GM12878 (cell line): ENCODE results near the gene TNKS2. TPM values are rescaled to one million over a fixed set of nuclear protein-coding genes. Genes with fewer than 3 reads are reported as not detected.

Experiments used
- ATAC-seq: fragments of 200-7000 bp; cut with Tn5 transposase; 3 replicates; pipeline ENCODE4 v1.9.1; 2020; ENCODE audit warnings: mild to moderate bottlenecking, moderate library complexity
- BruUV-seq: library from RNA; stranded (reverse); fragments of 400-500 nt; replicated peaks from 2 replicates; lab custom pipeline; 2021; lab: Mats Ljungman, UMichigan
- CTCF ChIA-PET: fragments of 300-600 bp; sonication (Branson Sonifier 250); formaldehyde crosslinking; extraction: SDS; loops from one replicate; lab custom pipeline; 2021; ENCODE audit warnings: inconsistent platforms; lab: Yijun Ruan, JAX
- POLR2A ChIA-PET: fragments of 350-600 bp; formaldehyde crosslinking; extraction: SDS; loops from one replicate; lab custom pipeline; 2021; ENCODE audit warnings: inconsistent platforms; lab: Charles Lee
- RAD21 ChIA-PET: fragments of 300-600 bp; sonication (Branson Sonifier 250); formaldehyde crosslinking; loops from one replicate; lab custom pipeline; 2023; ENCODE audit warnings: antibody characterized with exemption; ENCODE audit not compliant: unreplicated experiment; lab: Charles Lee
- SMC1A ChIA-PET: fragments of 300-600 bp; sonication (Branson Sonifier 250); formaldehyde crosslinking; loops from one replicate; lab custom pipeline; 2023; ENCODE audit not compliant: unreplicated experiment, uncharacterized antibody; lab: Charles Lee
- DNase-seq: peaks from one replicate; pipeline ENCODE4 v3.0.0-alpha.2; 2011; ENCODE audit warnings: low read depth, low spot score
- FAIRE-seq: peaks from 3 replicates; lab custom pipeline; 2011; peaks lifted over from hg19 to GRCh38; lab: Jason Lieb, UNC
- H2AFZ ChIP-seq: 2 replicates; pipeline ENCODE4 v1.6.0; 2011; ENCODE audit warnings: low read depth, low read length, control low read depth; ENCODE audit not compliant: control insufficient read depth
- H3K27ac ChIP-seq: 2 replicates; pipeline ENCODE4 v1.5.1; 2011; ENCODE audit warnings: control low read depth; ENCODE audit not compliant: control insufficient read depth, insufficient read depth
- H3K27me3 ChIP-seq, 2 experiments: replicated peaks in 1 of 2; 2 replicates each; pipeline versions ENCODE4 v1.6.0 to v1.6.1; 2011; ENCODE audit warnings: low read length in 1 of 2; ENCODE audit not compliant: control insufficient read depth in 2 of 2, insufficient read depth in 2 of 2
- H3K36me3 ChIP-seq, 2 experiments: 2 replicates each; pipeline ENCODE4 v1.5.1; 2011; ENCODE audit warnings: low read length in 1 of 2; ENCODE audit not compliant: control insufficient read depth in 2 of 2, insufficient read depth in 2 of 2
- H3K4me1 ChIP-seq: 2 replicates; pipeline ENCODE4 v1.6.1; 2011; ENCODE audit warnings: mild to moderate bottlenecking, low read length, moderate library complexity, mixed read lengths; ENCODE audit not compliant: control insufficient read depth, insufficient read depth
- H3K4me2 ChIP-seq: 2 replicates; pipeline ENCODE4 v1.6.0; 2011; ENCODE audit warnings: control low read depth; ENCODE audit not compliant: control insufficient read depth, insufficient read depth
- H3K4me3 ChIP-seq: fragments of 200-600 bp; sonication (generic); 2 replicates; pipeline ENCODE4 v1.5.1; 2016
- H3K79me2 ChIP-seq: 2 replicates; pipeline ENCODE4 v1.6.0; 2011; ENCODE audit warnings: low read length; ENCODE audit not compliant: control insufficient read depth, insufficient read depth
- H3K9ac ChIP-seq: 2 replicates; pipeline ENCODE4 v1.8.0; 2011; ENCODE audit warnings: low read length, control low read depth, mixed read lengths; ENCODE audit not compliant: control insufficient read depth, insufficient read depth
- H3K9me3 ChIP-seq: replicated peaks from 3 replicates; pipeline ENCODE4 v1.5.1; 2011; ENCODE audit warnings: mild to moderate bottlenecking, low read length; ENCODE audit not compliant: control insufficient read depth, insufficient read depth
- H4K20me1 ChIP-seq: 2 replicates; pipeline ENCODE4 v1.6.0; 2011; ENCODE audit not compliant: control insufficient read depth, insufficient read depth
- BCL11A ChIP-seq: IDR thresholded peaks from 2 replicates; pipeline ENCODE4 v1.6.1; 2011; ENCODE audit warnings: low read depth, low read length
- CBFB ChIP-seq: IDR thresholded peaks from 2 replicates; pipeline ENCODE4 v1.6.1; 2016; ENCODE audit warnings: antibody characterized with exemption, low read depth
- CHD2 ChIP-seq: IDR thresholded peaks from 2 replicates; pipeline ENCODE4 v1.6.1; 2011; ENCODE audit warnings: low read depth, low read length, improper control_type of control experiment, borderline replicate concordance
- DPF2 ChIP-seq: fragments of 450-650 bp; IDR thresholded peaks from 2 replicates; pipeline ENCODE4 v1.6.1; 2017; ENCODE audit warnings: mild to moderate bottlenecking
- IRF3 ChIP-seq: fragments of 450-650 bp; IDR thresholded peaks from 2 replicates; pipeline ENCODE4 v1.6.1; 2014; ENCODE audit warnings: mild to moderate bottlenecking
- MTA3 ChIP-seq: IDR thresholded peaks from 2 replicates; pipeline ENCODE4 v1.6.1; 2012; ENCODE audit warnings: low read length, inconsistent platforms, borderline replicate concordance
- NKRF ChIP-seq: fragments of 450-650 bp; conservative IDR thresholded peaks from 2 replicates; pipeline ENCODE4 v1.6.1; 2017; ENCODE audit warnings: mild to moderate bottlenecking, moderate library complexity
- PAX5 ChIP-seq: IDR thresholded peaks from 2 replicates; pipeline ENCODE4 v1.6.1; 2011; ENCODE audit warnings: low read depth, low read length, borderline replicate concordance
- PML ChIP-seq: IDR thresholded peaks from 2 replicates; pipeline ENCODE4 v1.6.1; 2012; ENCODE audit warnings: low read length, inconsistent platforms
- POU2F2 ChIP-seq: IDR thresholded peaks from 3 replicates; pipeline ENCODE4 v1.6.1; 2011; ENCODE audit warnings: low read depth, mild to moderate bottlenecking, low read length, borderline replicate concordance
- SMAD1 ChIP-seq: fragments of 450-650 bp; IDR thresholded peaks from 2 replicates; pipeline ENCODE4 v1.6.1; 2018; ENCODE audit warnings: mild to moderate bottlenecking, low read depth; ENCODE audit not compliant: partially characterized antibody
- SMC3 ChIP-seq: IDR thresholded peaks from 2 replicates; pipeline ENCODE4 v1.6.1; 2011; ENCODE audit warnings: low read length, improper control_type of control experiment, borderline replicate concordance
- SREBF2 ChIP-seq: IDR thresholded peaks from 2 replicates; pipeline ENCODE4 v1.6.1; 2012; ENCODE audit warnings: mild to moderate bottlenecking, low read length
- TCF3 ChIP-seq: IDR thresholded peaks from 2 replicates; pipeline ENCODE4 v1.6.1; 2012; ENCODE audit warnings: low read depth, mild to moderate bottlenecking, low read length, borderline replicate concordance; ENCODE audit not compliant: insufficient read depth
- TCF7 ChIP-seq: IDR thresholded peaks from 2 replicates; pipeline ENCODE4 v1.6.1; 2014; ENCODE audit warnings: antibody characterized with exemption, borderline replicate concordance
- WGBS: methylation state at CpG from one replicate; pipeline ENCODE4 v1.1.6; 2016; ENCODE audit warnings: low lambda C conversion rate; ENCODE audit not compliant: insufficient replicate concordance, insufficient coverage; ENCODE audit errors: missing lambda C conversion rate; 5-methylcytosine and 5-hydroxymethylcytosine counted together
- in situ Hi-C: fragments of 300-500 bp; cut with MboI; formaldehyde crosslinking; loops from 9 replicates; pipeline ENCODE4 v1.14.3; 2018; ENCODE audit warnings: mixed read lengths
- intact Hi-C: fragments of 100-400 bp; cut with micrococcal nuclease; formaldehyde crosslinking; loops from one replicate; pipeline ENCODE4 v1.14.2; 2022; ENCODE audit not compliant: unreplicated experiment
- polyA plus RNA-seq, 11 experiments: library from polyadenylated mRNA; depleted of rRNA in 4 of 11; unstranded in 6 of 11; stranded (reverse) in 5 of 11; fragments of >200 nt; fragmentation: Nextera tagmentation in 4 of 11; fragmentation: Illumina TruSeq in 1 of 11; extraction: Ambion mirVana in 4 of 11; extraction: Trizol in 1 of 11; gene quantifications; 1 replicate in 1 of 11; 2 replicates in 10 of 11; pipeline versions ENCODE4 v1.2.1 to v1.2.3, GENCODE V29; 2011 to 2016; ENCODE audit warnings: inconsistent platforms in 2 of 11, missing spikeins in 2 of 11, low read depth in 1 of 11
- total RNA-seq, 4 experiments: library from RNA; depleted of rRNA in 3 of 4; stranded (reverse); fragments of >200 nt in 3 of 4; fragmentation: Illumina TruSeq in 1 of 4; extraction: Trizol in 1 of 4; gene quantifications; 2 replicates each; pipeline versions ENCODE4 v1.2.1 to v1.2.3, GENCODE V29; 2013 to 2021
- TF ChIP-seq, protein P1 (sequence below): IDR thresholded peaks from 2 replicates; pipeline ENCODE4 v1.6.1; 2011; ENCODE audit warnings: low read depth, low read length, improper control_type of control experiment, borderline replicate concordance

Gene TNKS2
- total and polyA plus RNA-seq, 10 of the 15 experiments (the other 5 are each of a cell fraction or from before 2014, with no cell fraction given): 2.9 to 24.2 (median 6.9) TPM

GRCh38 chr10:91772869-91773268 is 25.4 kb upstream of the TNKS2 start:
- Histone ChIP-seq H3K27me3 (no peaks in the 10 kb centered on the region; a peak in 1 of 4 replicates), H4K20me1 (no peaks in the 10 kb centered on the region), H3K9ac (no peak overlapping the region), H3K9me3 (no peaks in the 10 kb centered on the region), H3K4me2 (no peak overlapping the region), H3K79me2 (no peaks in the 10 kb centered on the region), H3K4me1 (no peaks in the 10 kb centered on the region), H3K36me3 (no peaks in the 10 kb centered on the region), H3K4me3 (no peak overlapping the region), H2AFZ (no peak overlapping the region), H3K27ac (no peak overlapping the region)
- WGBS: 0% methylated on average over 1 of the region's 1 CpG
- ChIA-PET RAD21 (interaction anchor here (1.6 kb wide), 1 partner anchor 15 kb away, joined by 7 read pairs; no protein-coding TSS in a partner anchor), SMC1A (no interaction called here), POLR2A (no interaction called here), CTCF (no interaction called here)
- FAIRE-seq: no peak
- no TSS peak for BruUV-seq
- ATAC-seq: no peak
- intact Hi-C loops: no loop called here
- TF ChIP-seq BCL11A: no peak
- no peak for TF ChIP-seq CHD2
- no peak for TF ChIP-seq TCF7
- TF ChIP-seq SREBF2: no peak
- no peak for TF ChIP-seq POU2F2
- no peak for TF ChIP-seq MTA3
- TF ChIP-seq, protein P1, sequence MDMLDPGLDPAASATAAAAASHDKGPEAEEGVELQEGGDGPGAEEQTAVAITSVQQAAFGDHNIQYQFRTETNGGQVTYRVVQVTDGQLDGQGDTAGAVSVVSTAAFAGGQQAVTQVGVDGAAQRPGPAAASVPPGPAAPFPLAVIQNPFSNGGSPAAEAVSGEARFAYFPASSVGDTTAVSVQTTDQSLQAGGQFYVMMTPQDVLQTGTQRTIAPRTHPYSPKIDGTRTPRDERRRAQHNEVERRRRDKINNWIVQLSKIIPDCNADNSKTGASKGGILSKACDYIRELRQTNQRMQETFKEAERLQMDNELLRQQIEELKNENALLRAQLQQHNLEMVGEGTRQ: no peak
- no peak for TF ChIP-seq PML
- in situ Hi-C loops: no loop called here
- DNase-seq: no peak

DNA sequence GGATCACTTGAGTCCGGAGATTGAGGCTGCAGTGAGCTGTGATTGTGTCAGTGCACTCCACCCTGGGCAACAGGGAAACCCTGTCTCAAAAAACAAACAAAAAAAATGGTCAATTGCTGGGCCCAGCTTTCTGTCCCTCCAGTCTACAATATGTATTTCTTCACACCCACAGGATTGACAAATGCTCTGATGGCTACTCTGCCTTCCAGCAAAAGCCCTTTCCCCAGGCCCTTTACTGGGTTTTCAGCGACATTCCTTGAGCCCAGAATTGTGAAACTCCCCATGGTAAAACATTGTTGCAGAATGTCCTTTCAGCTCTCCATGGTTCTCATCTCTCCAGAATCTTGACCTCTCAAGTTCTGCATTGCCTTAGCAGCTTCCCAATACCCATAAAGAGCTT is 23.7 kb upstream of the TNKS2 start:
- ChIA-PET POLR2A (no interaction called here), RAD21 (interaction anchor here (1.6 kb wide), 1 partner anchor 17 kb away, joined by 7 read pairs; no protein-coding TSS in a partner anchor), SMC1A (no interaction called here), CTCF (interaction anchor here (0.9 to 1.2 kb wide), 2 partner anchors 11 to 138 kb away, joined by 3 to 4 read pairs; no protein-coding TSS in a partner anchor)
- Histone ChIP-seq H3K79me2 (no peaks in the 10 kb centered on the region), H2AFZ (no peak overlapping the region), H3K27me3 (no peaks in the 10 kb centered on the region; a peak in 1 of 4 replicates), H3K36me3 (no peaks in the 10 kb centered on the region), H3K9ac (no peak overlapping the region), H3K4me2 (no peak overlapping the region), H3K27ac (no peak overlapping the region), H3K4me3 (no peak overlapping the region), H4K20me1 (no peaks in the 10 kb centered on the region), H3K4me1 (no peaks in the 10 kb centered on the region), H3K9me3 (no peaks in the 10 kb centered on the region)
- DNase-seq: no peak
- in situ Hi-C loops: no loop called here
- BruUV-seq: no TSS peak
- 35% methylated on average over 2 of the region's 2 CpGs for WGBS
- no peak for FAIRE-seq
- ATAC-seq: no peak
- intact Hi-C loops: no loop called here
- TF ChIP-seq NKRF (no peak), CBFB (no peak), TCF3 (no peak), SMAD1 (no peak), DPF2 (no peak), IRF3 (no peak), SMC3 (no peak), PAX5 (no peak)
